Cardiac fibroblast (primary cell): ENCODE measurements around the gene DCST1.

ENCODE experiments used
- DNase-seq, 2 donors: peaks; one replicate each; pipeline versions ENCODE4 v3.0.0 to v3.0.0-alpha.2; 2010; ENCODE audit warnings: low read depth in 2 of 2
- H3K4me3 ChIP-seq, 2 donors: replicated peaks in 1 of 2; 1 replicate in 1 of 2; 2 replicates in 1 of 2; pipeline ENCODE4 v1.5.1; 2011; ENCODE audit warnings: low read depth in 2 of 2, low read length in 2 of 2, mild to moderate bottlenecking in 2 of 2, moderate library complexity in 1 of 2
- TF ChIP-seq, protein P1 (sequence below): IDR thresholded peaks from one replicate; pipeline ENCODE4 v1.5.1; 2011; ENCODE audit warnings: low read depth, mild to moderate bottlenecking, low read length, inconsistent platforms

DCST1 gene

DNA sequence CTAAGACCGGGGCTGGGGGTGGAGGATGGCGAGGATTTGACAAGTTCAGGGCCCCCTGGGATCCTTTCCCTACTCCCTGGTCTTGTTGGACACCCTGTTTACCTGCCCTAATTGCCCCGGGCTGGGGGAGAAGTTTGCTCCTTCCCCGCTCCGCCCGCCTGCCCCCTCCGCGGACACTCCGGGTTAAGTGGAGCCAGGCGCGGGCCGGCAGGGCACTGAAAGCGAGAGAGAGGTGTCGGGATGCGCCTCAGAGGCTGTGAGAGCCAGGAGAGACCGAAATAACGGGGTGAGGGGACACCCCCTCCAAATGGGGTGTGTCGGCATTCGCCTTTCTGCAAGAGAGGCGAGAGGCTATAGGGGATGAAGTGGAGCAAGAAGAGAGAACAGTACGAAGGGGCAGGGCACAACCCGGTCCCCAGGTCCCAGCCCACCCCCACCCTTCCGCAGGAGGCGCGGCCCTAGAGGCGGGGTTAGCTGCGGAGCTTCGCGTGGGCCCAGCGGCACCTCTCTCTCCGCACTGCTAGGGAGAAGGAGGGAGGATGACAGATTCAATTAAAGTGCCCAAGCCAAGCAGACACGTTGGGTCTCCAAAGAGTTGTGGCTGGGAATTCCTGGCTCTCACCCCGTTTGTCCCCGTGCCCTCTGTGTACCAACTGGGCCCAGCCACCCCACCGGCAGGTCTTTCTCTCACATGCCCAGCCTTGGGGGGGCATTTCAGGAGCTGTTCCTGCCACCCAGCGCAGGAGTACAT is 48.9 kb downstream of the DCST1 start:
- TF ChIP-seq, protein P1, sequence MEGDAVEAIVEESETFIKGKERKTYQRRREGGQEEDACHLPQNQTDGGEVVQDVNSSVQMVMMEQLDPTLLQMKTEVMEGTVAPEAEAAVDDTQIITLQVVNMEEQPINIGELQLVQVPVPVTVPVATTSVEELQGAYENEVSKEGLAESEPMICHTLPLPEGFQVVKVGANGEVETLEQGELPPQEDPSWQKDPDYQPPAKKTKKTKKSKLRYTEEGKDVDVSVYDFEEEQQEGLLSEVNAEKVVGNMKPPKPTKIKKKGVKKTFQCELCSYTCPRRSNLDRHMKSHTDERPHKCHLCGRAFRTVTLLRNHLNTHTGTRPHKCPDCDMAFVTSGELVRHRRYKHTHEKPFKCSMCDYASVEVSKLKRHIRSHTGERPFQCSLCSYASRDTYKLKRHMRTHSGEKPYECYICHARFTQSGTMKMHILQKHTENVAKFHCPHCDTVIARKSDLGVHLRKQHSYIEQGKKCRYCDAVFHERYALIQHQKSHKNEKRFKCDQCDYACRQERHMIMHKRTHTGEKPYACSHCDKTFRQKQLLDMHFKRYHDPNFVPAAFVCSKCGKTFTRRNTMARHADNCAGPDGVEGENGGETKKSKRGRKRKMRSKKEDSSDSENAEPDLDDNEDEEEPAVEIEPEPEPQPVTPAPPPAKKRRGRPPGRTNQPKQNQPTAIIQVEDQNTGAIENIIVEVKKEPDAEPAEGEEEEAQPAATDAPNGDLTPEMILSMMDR, result no peak
- DNase-seq, result no peak
- H3K4me3 ChIP-seq, result no peak overlapping the region

DNA sequence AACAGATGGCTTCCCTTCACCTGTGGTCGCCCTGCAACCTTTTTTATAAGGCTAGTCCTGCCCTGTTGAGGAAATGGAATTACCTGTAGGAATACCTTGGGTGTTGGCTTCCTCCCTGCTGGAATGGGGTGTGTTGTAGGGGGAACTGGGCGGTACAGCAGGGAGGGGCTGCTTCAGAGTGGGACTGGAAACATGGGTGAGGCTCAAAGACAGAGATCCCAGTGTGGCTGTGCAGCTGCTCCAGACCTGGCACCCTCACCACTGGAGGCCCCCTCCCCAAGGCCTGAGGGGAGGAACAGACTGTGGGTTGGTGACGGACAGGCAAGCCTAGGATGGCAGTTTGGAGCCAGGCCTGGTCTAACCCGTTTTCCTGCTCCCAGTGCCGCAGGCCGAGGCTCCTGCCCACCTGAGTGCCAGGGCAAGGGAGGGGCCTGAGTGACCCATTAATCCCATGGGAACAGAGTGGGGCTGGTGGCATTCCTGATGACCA is 49.5 kb downstream of the DCST1 start:
- H3K4me3 ChIP-seq, result no peak overlapping the region
- TF ChIP-seq, protein P1, result no peak

DNA sequence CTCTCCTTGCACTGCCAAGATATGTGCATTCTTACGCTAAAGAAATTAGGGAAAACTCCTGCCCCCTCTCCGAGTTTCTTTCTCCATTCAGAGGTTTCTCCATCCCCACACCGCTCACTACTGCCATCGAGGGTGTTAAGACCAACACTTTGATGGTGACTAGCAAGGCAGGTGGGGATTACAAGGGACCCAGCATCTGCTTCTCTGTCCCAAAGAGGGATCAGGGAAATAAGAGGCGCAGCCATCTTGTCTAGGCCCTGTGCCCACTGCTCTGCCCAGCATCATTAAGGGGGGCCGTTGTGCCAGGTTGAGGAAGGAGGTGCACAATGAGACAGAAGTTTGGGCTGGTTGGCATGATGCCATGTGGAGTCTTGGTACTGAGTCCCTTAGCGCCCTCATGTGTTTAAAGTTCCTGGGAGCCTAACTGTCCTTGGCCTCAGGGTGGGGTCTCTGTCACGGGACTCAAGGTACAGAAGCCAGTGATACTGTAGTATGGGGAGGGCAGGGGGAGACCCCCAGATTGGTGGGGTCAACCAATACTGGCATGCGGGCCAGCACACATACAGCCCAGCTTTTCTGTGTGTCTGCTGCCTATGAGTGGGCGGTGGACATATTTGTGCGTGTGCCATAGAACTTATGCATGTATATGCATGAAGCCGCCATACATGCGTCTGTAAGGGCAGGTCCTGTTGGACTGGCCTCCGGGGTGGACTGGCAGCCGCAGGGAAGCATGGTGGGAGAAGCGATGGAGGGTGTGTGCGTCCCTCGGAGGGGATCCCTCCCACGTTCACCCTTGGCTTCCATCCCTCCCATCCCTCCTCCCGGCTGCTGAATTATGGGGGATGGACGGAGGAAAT is 50.5 kb downstream of the DCST1 start:
- peak overlapping the region; percentile 69 to 79 for H3K4me3 ChIP-seq
- TF ChIP-seq, protein P1, result peak; percentile 35
- DNase-seq, result peak; percentile 50 to 53

More for the DNA sequence above, 49.5 kb downstream of the DCST1 start:
- no peak for DNase-seq

GRCh38 chr1:155084722-155085503 is 51.3 kb downstream of the DCST1 start:
- H3K4me3 ChIP-seq, result peak overlapping the region; percentile 69 to 79
- peak; percentile 95 to 96 for DNase-seq
- TF ChIP-seq, protein P1, result peak; percentile 92

GRCh38 chr1:155085504-155086127 is 52.0 kb downstream of the DCST1 start:
- H3K4me3 ChIP-seq, result peak overlapping the region; percentile 69 to 79
- TF ChIP-seq, protein P1, result no peak
- peak; percentile 25 to 57 for DNase-seq
